Measurements from ENCODE around the gene TRMT61B. TPM values are rescaled to one million over a fixed set of nuclear protein-coding genes. Genes with fewer than 3 reads are reported as not detected.

TRMT61B gene
- total RNA-seq, 2 experiments from 2014 or later = 18.7 to 20.8 TPM

- H3K9me3 ChIP-seq (ENCODE audit: control insufficient read depth in 1 of 2, insufficient read depth in 1 of 2, low read length in 2 of 2) = no peaks in the 10 kb centered on the region
- TF ChIP-seq CTCF (IDR thresholded peaks at IDR 0.05) = no peak
- H3K27me3 ChIP-seq (ENCODE audit: control insufficient read depth in 1 of 2, insufficient read depth in 2 of 2, low read length in 2 of 2) = peaks cover 0 to 4% of the 10 kb centered on the region in 2 experiments
- H3K36me3 ChIP-seq (ENCODE audit: insufficient read depth, low read length) = no peaks in the 10 kb centered on the region
- intact Hi-C loops (cut with DNase I, micrococcal nuclease) = loop anchor here in 1 of 2 experiments (2.0 kb wide), 1 partner anchor 123 kb away; no protein-coding TSS in a partner anchor
- DNase-seq (no peak), ATAC-seq (ENCODE audit: poor library complexity) (no peak)
- H3K9me3 Mint-ChIP-seq = no peaks in the 10 kb centered on the region
- H3K4me1 ChIP-seq (ENCODE audit: insufficient read depth, low read length) = peaks cover 37% of the 10 kb centered on the region
- ChIA-PET POLR2A (interaction anchor here (2.0 to 3.9 kb wide), 3 partner anchors 17 to 24 kb away, joined by 5 to 128 read pairs (median 21); partner anchors contain the start of gene WDR43), CTCF (no interaction called here)
- peaks cover 30% of the 10 kb centered on the region for H3K36me3 Mint-ChIP-seq (ENCODE audit: low read depth)
- no peak overlapping the region for H3K27ac ChIP-seq (ENCODE audit: low read depth in 1 of 2, low read length in 2 of 2)
- peaks cover 35% of the 10 kb centered on the region for H3K4me1 Mint-ChIP-seq (ENCODE audit: low read depth)
- H3K4me3 ChIP-seq (ENCODE audit: low read length) = no peak overlapping the region
- peak overlapping the region; percentile 99 for H3K27ac Mint-ChIP-seq
- no peak overlapping the region for H3K4me3 Mint-ChIP-seq
- peaks cover 18% of the 10 kb centered on the region for H3K27me3 Mint-ChIP-seq
These were observed 1.5 kb upstream of the TRMT61B start for GRCh38 chr2:28871620-28872019.

- no peaks in the 10 kb centered on the region for H3K27me3 ChIP-seq (ENCODE audit: control insufficient read depth in 1 of 2, insufficient read depth in 2 of 2, low read length in 2 of 2)
- ChIA-PET POLR2A (interaction anchor here (0.8 to 3.9 kb wide), 31 partner anchors 9 to 1819 kb away, joined by 3 to 128 read pairs (median 5); partner anchors contain the start of genes CLIP4, NRBP1, PPP1CB and WDR43), CTCF (interaction anchor here (0.8 to 1.6 kb wide), 2 partner anchors 53 to 303 kb away, joined by 3 to 7 read pairs; no protein-coding TSS in a partner anchor)
- H3K27ac ChIP-seq (ENCODE audit: low read depth in 1 of 2, low read length in 2 of 2) = peak overlapping the region; percentile 82 to 93
- peaks cover 44% of the 10 kb centered on the region for H3K36me3 Mint-ChIP-seq (ENCODE audit: low read depth)
- H3K4me1 Mint-ChIP-seq (ENCODE audit: low read depth) = peaks cover 44% of the 10 kb centered on the region
- TF ChIP-seq CTCF (IDR thresholded peaks at IDR 0.05) = no peak
- peak overlapping the region; percentile 99 for H3K27ac Mint-ChIP-seq
- no peaks in the 10 kb centered on the region for H3K36me3 ChIP-seq (ENCODE audit: insufficient read depth, low read length)
- H3K4me1 ChIP-seq (ENCODE audit: insufficient read depth, low read length) = peaks cover 41% of the 10 kb centered on the region
- intact Hi-C loops (cut with DNase I, micrococcal nuclease) = loop anchor here (1.0 to 5.0 kb wide), 5 partner anchors 25 to 1097 kb away; partner anchors contain the start of gene WDR43 (in 2 of the 2)
- H3K4me3 Mint-ChIP-seq = peak overlapping the region; percentile 99
- no peaks in the 10 kb centered on the region for H3K27me3 Mint-ChIP-seq
- ATAC-seq (ENCODE audit: poor library complexity) (peak; percentile 13), DNase-seq (peak in 4 of 14 experiments; percentile 3 to 59 (median 38))
- peak overlapping the region; percentile 88 for H3K4me3 ChIP-seq (ENCODE audit: low read length)
- H3K9me3 ChIP-seq (ENCODE audit: control insufficient read depth in 1 of 2, insufficient read depth in 1 of 2, low read length in 2 of 2) = no peaks in the 10 kb centered on the region
- H3K9me3 Mint-ChIP-seq = no peaks in the 10 kb centered on the region
These were observed 489 bp downstream of the TRMT61B start for GRCh38 chr2:28869494-28870145.

GRCh38 chr2:28868611-28869010, 1.5 kb downstream of the TRMT61B start:
- POLR2A ChIA-PET = interaction anchor here (2.4 to 3.9 kb wide), 3 partner anchors 23 to 117 kb away, joined by 20 to 128 read pairs (median 21); partner anchors contain the start of genes PPP1CB and WDR43

More at GRCh38 chr2:28868611-28869010, 1.5 kb downstream of the TRMT61B start:
- Histone ChIP-seq H3K27ac (ENCODE audit: low read depth in 1 of 2, low read length in 2 of 2) (no peak overlapping the region), H3K4me3 (ENCODE audit: low read length) (peak overlapping the region; percentile 88), H3K36me3 (ENCODE audit: insufficient read depth, low read length) (peaks cover 2% of the 10 kb centered on the region), H3K27me3 (ENCODE audit: control insufficient read depth in 1 of 2, insufficient read depth in 2 of 2, low read length in 2 of 2) (no peaks in the 10 kb centered on the region), H3K9me3 (ENCODE audit: control insufficient read depth in 1 of 2, insufficient read depth in 1 of 2, low read length in 2 of 2) (no peaks in the 10 kb centered on the region), H3K4me1 (ENCODE audit: insufficient read depth, low read length) (peaks cover 41% of the 10 kb centered on the region)
- peak overlapping the region; percentile 43 for H3K27ac Mint-ChIP-seq
- CTCF ChIA-PET = no interaction called here
- peak overlapping the region; percentile 99 for H3K4me3 Mint-ChIP-seq
- peaks cover 54% of the 10 kb centered on the region for H3K36me3 Mint-ChIP-seq (ENCODE audit: low read depth)
- DNase-seq = no peak
- no peak for TF ChIP-seq CTCF (IDR thresholded peaks at IDR 0.05)
- intact Hi-C loops (cut with DNase I, micrococcal nuclease) = loop anchor here in 1 of 2 experiments (2.0 to 5.0 kb wide), 2 partner anchors 301 to 1096 kb away; no protein-coding TSS in a partner anchor
- no peaks in the 10 kb centered on the region for H3K9me3 Mint-ChIP-seq
- H3K27me3 Mint-ChIP-seq = no peaks in the 10 kb centered on the region
- no peak for ATAC-seq (ENCODE audit: poor library complexity)
- H3K4me1 Mint-ChIP-seq (ENCODE audit: low read depth) = peaks cover 52% of the 10 kb centered on the region

Measured in CD4-positive, alpha-beta T cell (primary cell).